GM11168 (cell line): ENCODE measurements around the gene CRIM1.
"Not testable (repeated sequence)": the region's sequence is repeated elsewhere in the genome, so short reads cannot be mapped to it uniquely, and the experiment has no call there.

Experiments
- in situ Hi-C: fragments of 300-500 bp; cut with MboI; formaldehyde crosslinking; loops from one replicate; pipeline ENCODE4 v1.12.0; 2022; ENCODE audit warnings: low sequenced_read_pairs; ENCODE audit not compliant: unreplicated experiment

The CRIM1 gene

DNA sequence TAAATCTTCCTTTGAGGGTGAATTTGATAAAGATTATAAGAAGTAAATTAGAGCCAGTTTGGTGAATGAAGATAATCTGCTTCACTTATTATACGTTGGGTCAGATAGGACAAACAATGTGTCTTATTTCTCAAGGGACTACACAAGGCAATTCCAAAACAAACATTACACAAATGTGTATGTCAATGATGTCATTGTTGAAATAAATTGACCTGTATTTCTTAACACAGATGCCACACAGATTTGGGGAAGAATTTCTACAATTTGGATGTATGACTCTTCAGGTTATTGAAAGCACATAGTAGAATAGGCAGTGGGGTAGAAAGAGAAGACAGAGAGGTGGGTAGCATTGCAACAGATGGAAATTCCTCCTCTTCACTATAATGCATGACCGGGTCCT lies 6.9 kb upstream of the CRIM1 start:
- in situ Hi-C loops = no loop called here

DNA sequence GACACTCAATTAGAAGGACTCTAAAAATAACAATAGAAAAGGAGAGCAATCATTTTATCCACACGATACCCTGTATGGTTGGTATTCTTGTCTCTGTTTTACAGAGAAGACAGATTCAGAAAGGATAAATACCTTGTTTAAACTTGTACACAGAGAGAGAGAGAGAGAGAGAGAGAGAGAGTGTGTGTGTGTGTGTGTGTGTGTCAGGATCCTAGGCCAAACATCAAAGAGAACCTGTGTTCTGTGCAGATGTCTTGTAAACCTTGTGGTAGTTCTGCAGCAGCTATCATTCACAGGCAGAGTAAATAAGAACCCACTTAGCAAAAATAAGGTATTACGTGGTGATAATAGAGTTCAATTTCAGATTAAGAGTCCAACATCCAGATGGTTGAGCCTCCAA lies 4.3 kb upstream of the CRIM1 start:
- in situ Hi-C loops = loop anchor here (10.0 kb wide), 1 partner anchor 314 kb away; no protein-coding TSS in a partner anchor

DNA sequence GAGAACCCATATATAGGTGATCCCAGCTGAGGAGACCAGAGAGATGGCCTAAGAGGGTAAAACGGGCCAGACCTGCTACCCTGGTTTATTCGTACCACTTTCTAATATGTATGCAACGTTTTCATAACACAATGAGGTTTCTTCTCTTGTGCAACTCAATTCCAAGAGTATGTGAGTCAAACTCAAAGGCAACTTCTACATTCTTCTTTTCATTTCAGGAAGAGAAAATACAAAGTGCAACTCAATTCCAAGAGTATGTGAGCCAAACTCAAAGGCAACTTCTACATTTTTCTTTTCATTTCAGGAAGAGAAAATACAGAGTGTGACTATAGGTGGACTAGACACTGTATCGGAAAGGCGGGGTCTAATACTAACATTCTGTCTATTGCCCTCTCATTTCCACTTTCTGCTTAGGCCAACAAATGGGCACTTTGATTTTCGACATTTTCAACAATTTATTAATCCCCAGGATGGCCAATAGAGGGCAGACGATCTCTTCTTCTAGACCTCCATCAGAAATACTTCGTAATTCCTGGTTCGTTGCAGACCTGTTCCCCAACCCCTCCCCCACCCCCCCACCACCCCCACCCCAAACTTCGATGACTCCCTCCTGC lies 3.7 kb upstream of the CRIM1 start:
- in situ Hi-C loops = loop anchor here (10.0 kb wide), 1 partner anchor 313 kb away; no protein-coding TSS in a partner anchor

DNA sequence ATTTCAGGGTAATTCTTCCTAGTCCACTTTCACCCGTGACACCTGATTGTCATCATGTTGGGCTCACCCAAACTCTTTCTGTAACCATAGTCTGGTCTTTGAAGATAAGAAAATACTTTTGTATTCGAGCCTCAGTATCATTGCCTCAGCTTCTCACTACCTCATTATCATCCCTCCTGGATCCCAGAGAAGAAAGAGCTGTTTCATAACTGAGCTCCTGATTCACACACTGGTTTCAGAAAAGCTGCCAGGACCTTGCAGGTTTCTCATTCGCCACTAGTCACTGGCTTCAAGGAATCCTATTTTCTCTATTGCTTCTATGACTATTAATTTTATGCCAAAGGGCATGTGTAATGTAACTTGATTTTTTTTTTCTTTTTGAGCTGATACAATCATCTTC lies 2.9 kb upstream of the CRIM1 start:
- in situ Hi-C loops = loop anchor here (10.0 kb wide), 1 partner anchor 312 kb away; no protein-coding TSS in a partner anchor

DNA sequence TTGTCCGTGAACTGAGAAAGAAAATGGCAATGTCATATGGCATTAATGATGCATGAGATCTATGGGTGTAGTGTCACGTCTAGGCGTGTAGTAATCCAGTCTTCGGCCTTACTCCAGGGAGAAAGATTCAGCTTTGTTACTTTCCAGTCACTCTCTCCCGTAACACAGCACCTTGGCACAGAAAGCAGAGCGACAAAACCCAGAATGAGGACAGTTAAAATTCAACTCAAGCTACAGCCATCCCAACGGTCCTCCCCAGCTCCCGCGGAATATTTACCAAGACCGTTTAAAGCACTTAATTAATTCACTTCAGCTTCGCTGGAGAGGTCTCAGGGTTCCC lies 797 bp upstream of the CRIM1 start:
- in situ Hi-C loops = loop anchor here (10.0 kb wide), 1 partner anchor 310 kb away; no protein-coding TSS in a partner anchor

DNA sequence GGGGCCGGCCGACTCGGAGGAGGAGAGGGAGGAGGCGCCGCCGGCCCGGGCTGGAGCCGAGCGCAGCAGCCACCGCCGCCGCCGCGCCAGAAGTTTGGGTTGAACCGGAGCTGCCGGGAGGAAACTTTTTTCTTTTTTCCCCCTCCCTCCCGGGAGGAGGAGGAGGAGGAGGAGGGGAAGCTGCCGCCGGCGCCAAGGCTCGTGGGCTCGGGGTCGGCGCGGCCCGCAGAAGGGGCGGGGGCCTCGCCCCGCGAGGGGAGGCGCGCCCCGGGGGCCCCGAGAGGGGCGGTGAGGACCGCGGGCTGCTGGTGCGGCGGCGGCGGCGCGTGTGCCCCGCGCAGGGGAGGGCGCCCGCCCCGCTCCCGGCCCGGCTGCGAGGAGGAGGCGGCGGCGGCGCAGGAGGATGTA lies 316 bp downstream of the CRIM1 start:
- in situ Hi-C loops = loop anchor here (10.0 kb wide), 1 partner anchor 309 kb away; no protein-coding TSS in a partner anchor

DNA sequence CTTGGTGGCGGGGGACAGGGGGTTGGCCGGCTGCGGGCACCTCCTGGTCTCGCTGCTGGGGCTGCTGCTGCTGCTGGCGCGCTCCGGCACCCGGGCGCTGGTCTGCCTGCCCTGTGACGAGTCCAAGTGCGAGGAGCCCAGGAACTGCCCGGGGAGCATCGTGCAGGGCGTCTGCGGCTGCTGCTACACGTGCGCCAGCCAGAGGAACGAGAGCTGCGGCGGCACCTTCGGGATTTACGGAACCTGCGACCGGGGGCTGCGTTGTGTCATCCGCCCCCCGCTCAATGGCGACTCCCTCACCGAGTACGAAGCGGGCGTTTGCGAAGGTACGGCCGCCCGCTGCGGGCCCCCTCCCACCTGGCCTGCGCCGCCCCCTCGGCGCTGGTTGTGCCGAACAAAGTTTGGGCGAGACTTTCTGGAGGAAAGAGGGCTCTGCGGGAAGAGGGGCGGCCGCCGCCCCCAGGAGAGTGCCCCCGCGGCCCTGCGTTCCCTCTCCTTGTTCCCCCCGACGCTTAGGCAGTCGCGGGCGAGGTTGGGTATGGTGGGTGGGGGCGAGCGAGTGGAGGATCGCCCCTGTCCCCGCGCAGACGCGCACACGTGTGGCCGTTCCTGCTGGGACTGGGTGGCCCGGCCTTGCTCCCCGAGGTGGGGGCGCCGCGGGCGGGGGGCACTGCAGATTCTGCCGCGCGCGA lies 866 bp downstream of the CRIM1 start:
- in situ Hi-C loops = loop anchor here (10.0 kb wide), 1 partner anchor 308 kb away; no protein-coding TSS in a partner anchor

DNA sequence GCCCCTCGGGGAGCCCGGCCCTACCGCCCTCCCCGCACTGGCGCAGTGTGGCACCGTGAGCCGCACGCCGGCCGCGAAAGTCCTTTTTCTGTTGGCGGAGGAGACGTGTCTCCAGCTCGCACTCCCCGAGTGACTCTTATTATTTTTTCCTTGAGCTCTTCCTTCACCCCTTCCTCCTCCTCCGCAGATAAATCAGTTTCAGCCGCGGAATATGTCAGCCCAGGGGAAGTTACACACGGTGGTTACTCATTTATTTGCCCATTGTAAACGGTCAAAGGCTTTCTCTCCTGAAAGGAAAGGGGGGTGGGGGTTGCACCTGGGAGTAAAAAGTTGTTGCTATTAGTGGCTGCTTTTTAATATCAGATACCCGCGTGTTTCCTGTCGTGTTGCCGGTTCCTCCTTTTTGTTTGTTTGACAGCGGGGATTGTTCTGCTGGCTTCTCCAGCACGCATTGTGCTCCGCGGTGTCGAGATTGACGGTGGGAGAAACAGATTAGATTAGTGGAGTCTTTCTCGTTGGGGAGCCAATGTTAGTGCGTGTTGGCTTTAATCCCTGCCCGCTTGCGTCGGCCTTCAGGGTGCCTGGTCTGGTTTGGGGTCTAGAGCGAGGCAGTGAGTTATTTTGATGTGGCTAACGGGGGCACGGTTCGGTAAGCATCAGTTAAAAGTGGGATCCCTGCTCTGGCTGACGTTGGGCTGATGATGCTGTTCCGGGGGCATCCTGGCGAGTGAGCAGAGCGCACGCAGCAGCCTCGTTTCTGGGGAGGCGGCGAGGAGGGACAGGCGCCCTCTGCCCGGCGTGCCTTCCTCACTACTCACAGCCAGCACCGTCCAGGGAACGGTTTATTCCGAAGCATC lies 1.6 kb downstream of the CRIM1 start:
- in situ Hi-C loops = loop anchor here (10.0 kb wide), 1 partner anchor 308 kb away; no protein-coding TSS in a partner anchor

DNA sequence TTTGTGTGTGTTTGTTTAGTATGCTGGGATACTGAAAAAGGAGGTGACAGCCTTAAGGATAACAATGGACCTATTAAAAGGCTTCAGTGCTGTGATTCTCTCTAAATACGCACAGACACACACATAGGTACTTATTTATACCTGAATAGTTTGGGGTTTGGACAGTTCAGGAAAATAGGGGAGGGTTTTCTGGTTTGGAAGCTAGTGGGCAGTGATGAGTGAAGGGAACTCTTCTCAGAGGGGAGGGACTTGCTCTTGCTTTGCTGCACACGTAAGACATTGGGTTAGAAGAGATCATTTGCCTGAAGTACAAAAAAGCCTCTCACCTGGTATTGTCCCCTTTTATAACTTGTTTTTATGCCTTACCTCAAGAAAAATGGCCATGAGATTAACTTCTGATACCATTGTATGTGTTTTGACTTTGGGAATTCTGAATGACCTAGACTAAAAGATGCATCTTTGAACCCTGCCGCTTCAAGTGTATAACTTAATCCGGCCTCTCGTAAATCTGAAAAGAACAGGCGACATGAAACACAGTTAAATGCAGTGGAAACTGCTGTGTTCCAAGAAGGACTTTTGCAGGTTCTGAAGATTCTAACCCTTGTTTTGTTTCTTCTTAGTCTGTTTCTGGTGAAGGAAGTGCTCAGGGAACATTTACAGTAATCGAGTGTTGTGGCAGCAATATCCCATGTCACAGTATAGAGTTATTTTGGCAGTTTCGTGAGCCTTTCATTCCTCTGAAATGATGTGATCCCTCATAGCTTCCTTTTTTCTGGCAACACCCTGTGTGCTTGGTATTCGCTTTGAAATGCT lies 2.5 kb downstream of the CRIM1 start:
- in situ Hi-C loops = loop anchor here (10.0 kb wide), 1 partner anchor 307 kb away; no protein-coding TSS in a partner anchor

DNA sequence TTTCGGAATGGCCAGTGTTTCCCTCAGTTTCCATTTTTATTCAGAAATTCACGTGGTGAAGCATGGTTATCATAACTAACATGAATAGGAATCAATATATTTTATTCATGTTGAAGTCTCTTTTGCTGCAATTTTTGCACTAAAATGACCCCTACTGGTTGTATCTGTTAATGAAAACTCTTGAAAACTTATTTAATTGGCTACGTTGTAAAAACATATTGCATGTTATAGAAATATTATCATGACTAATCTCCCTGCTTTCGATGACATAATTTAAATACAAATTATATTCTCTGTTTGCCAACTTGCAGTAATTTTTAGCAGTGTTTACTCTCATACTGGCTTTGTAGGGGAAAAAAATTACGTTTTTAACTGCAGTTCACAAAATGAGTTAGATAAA lies 3.5 kb downstream of the CRIM1 start:
- in situ Hi-C loops = loop anchor here (10.0 kb wide), 1 partner anchor 306 kb away; no protein-coding TSS in a partner anchor

DNA sequence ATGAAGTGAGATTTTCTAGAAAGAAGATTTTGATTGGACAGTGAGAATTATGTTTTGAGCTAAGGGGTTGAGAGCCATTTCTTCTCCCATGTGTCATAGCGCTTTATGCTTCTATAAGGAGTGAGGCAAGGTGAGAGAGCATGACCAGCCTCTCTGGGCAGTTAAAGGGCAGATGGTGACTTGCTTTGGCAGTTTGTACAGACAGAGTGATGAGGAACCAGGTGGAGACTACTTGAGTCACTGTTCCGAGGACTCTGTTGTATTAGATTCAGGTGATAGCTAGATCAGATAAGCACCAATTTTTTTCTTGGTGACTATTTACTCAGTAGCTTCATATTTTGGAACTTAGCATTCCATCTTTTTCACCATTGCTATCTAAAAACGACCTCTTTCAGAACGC lies 4.5 kb downstream of the CRIM1 start:
- in situ Hi-C loops = no loop called here

DNA sequence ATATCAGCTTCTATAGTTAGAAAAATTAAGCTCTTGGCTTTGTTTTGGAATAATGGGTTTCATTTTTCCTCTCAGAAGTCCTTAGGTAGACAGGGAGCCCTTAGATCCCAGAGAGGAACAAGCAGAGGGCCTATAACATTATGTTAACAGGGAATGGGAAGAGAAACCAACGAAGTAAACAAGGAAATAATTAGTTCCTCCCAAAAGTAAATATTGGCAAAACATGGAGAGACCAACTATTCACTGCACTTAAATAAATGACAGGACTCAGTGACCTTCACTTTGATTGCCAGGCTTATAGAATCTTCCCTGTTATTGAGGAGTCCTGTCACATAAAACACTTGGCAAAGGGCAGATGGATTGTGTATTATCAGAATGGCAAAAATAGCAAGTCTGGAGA lies 5.3 kb downstream of the CRIM1 start:
- in situ Hi-C loops = no loop called here

DNA sequence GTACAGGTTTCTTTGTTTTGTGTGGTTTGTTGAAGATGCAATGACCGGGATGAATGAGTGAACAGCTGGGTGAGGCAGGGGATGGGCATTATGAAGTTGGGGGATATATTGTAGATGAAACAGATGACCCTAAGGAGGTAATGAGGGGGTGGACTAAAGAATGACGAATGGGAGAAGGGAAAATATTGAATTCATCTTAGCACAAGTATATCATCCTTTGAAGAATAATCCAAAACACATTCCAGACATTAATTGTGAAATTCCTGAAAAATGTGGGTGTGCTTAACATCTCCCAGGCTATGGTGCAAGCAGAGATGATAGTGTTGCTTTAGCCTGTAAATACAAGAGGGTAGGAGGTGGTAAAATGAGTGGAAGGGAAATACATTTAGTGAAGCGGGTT lies 5.8 kb downstream of the CRIM1 start:
- in situ Hi-C loops = no loop called here

DNA sequence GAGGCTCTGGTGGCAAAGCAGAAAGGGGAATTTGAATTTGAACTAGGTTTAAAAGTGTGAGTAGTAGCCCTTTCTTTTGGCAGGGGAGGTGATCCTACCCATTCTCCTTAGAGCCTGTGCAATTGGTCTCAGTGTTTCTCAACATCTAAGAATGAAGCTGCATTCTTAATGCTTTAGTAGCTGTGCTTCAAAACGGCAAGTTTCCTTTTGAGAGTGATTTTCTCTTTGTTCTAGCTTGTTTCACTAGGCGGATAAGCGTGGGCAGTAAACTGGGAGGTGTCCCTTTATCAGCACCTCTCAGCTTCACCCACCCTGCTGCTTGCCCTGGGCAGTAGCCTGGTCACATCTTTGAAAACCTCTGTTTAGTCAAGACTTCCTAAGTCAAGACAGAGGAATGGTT lies 6.7 kb downstream of the CRIM1 start:
- in situ Hi-C loops = no loop called here

DNA sequence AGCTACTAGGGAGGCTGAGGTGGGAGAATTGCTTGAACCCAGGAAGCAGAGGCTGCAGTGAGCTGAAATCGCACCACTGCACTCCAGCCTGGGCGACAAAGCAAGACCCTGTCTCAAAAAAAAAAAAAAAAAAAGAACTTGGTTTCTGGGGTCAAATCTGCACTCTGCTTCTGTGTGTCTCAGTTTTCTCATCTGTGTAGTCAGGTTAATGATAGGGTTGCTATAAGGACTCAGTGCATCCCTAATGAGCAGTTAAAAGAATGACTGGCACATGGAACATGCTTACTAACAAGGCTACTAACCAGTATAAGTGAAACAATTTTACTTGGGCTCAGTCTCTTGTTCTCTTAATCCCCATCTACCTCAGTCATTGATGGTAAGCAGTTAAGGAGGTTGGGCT lies 7.5 kb downstream of the CRIM1 start:
- in situ Hi-C loops = not testable (repeated sequence)

DNA sequence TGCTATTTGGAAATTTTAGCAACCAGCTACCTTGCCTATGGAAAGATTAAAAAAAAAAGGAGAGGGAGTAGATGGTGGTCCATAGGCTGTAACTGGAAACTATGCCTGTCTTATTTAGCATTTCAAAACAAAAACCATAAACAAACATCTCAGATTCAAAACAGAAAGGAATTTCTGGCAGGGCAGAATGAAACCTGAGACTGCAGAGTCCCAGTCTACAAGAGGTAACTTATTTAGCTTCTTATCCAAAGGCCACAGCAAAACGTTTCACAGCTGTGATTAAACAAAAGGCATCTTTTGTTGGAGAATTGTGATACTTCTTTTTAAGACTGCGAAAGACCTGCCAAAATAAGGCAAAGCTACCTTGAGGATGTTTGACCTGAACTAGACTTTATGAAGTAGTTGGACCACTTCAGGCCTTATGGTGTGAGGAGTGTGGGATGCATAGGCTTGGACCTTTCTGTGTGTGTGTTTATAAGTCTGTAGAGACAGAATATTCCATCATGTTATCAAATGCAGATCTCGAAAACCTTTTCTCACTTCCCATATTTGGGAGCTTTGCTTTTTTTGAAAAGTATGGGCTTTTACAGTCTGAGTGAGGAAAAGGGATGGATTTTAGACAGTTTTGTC lies 11.0 kb downstream of the CRIM1 start:
- in situ Hi-C loops = no loop called here

DNA sequence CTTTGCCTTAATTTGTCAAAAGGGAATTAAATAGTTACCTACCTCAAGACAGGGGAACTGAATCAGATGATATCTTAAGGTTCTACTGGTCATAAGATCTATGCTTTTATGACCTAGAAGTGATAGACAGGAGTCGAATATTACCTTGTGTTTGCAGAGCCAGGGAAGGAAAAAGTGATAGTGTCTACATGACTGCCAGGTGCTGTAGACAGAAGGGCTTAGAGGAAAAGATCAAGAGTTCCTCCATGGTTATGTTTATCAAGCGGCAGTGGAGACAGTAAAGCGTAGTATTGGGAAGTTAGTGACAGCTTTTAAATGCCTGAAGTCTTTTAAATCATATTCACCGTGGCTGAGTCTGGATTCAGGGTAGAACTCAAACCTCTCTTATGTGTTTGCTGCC lies 11.9 kb downstream of the CRIM1 start:
- in situ Hi-C loops = no loop called here

DNA sequence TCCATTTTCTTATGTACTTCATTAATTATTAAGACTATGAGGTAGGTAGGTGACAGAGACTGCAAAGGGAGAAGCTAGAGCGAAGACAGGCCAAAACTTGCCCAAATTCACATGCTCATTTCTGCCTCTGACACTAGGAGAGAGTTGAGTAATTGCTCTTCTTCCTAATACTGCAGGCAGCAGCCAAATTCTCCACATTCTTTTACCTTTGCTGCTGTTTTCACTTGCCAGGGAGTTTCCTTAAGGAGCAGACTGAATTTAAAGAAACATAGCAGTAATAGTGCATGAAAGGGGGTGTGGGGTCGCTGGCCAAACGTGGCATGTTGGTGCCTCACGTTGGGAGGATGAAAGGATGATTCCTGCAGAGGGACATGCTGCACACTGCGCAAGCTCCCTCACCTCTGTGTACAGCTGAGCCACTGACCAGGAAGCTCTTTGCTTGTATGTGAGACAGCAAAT lies 12.3 kb downstream of the CRIM1 start:
- in situ Hi-C loops = no loop called here

DNA sequence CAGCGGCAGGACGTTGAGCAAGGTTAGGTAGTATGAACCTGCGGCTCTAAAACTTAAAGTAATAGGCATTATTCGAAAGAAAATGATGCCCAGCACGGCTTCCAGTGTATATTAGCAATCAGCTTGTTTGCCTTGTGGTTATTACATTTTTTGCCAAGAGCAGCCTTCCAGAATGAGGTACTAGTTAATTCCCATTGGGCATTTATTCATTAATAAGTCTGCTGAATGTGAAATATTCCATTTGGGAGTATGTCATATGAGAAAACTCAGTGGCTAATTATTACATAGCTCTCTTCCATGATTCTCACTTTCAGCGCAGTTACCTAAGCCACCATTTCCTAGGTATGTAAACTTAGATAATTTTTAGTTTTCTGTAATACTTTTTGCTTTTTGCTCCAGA lies 12.9 kb downstream of the CRIM1 start:
- in situ Hi-C loops = no loop called here
